H1 (cell line): ENCODE results near the gene RNASET2. TPM values are rescaled to one million over a fixed set of nuclear protein-coding genes. Genes with fewer than 3 reads are reported as not detected.

Experiments
- ASH2L ChIP-seq: fragments of 200-600, 300-600 bp; sonication (generic); IDR thresholded peaks from one replicate; pipeline ENCODE4 v1.7.1; 2017; ENCODE audit warnings: low read length
- JUN ChIP-seq: IDR thresholded peaks from 2 replicates; pipeline ENCODE4 v1.6.1; 2011; ENCODE audit warnings: low read depth, mild to moderate bottlenecking, improper control_type of control experiment, low read length
- KDM5A ChIP-seq: fragments of 200-600 bp; IDR thresholded peaks from 2 replicates; pipeline ENCODE4 v1.7.1; 2012; ENCODE audit warnings: mild to moderate bottlenecking, low read length, inconsistent platforms, mixed read lengths
- RAD21 ChIP-seq, 2 experiments: IDR thresholded peaks in 1 of 2; conservative IDR thresholded peaks in 1 of 2; 2 replicates each; pipeline ENCODE4 v1.6.1; 2011; ENCODE audit warnings: low read depth in 2 of 2, low read length in 2 of 2, improper control_type of control experiment in 1 of 2, inconsistent platforms in 1 of 2, mild to moderate bottlenecking in 1 of 2, moderate library complexity in 1 of 2
- TAF7 ChIP-seq: optimal IDR thresholded peaks from 2 replicates; pipeline ENCODE3; 2011; ENCODE audit warnings: low read depth, mild to moderate bottlenecking, inconsistent platforms, low read length, moderate library complexity, borderline replicate concordance
- TEAD4 ChIP-seq: IDR thresholded peaks from 2 replicates; pipeline ENCODE4 v1.6.1; 2012; ENCODE audit warnings: low read depth, low read length, inconsistent platforms, mixed read lengths
- YY1 ChIP-seq: IDR thresholded peaks from 2 replicates; pipeline ENCODE4 v1.6.1; 2011; ENCODE audit warnings: low read depth, mild to moderate bottlenecking, low read length
- polyA plus RNA-seq, 7 experiments: library from polyadenylated mRNA; depleted of rRNA in 3 of 7; stranded (reverse) in 5 of 7; unstranded in 2 of 7; fragments of >200 nt in 5 of 7; fragments of 200-250 nt in 2 of 7; gene quantifications; 1 replicate in 5 of 7; 2 replicates in 1 of 7; 4 replicates in 1 of 7; pipeline versions ENCODE4 v1.2.1 to v1.2.3, GENCODE V29; 2011 to 2013; ENCODE audit warnings: missing spikeins in 2 of 7, mixed read lengths in 2 of 7
- total RNA-seq: library from RNA; stranded (reverse); fragmentation: NEBNext Ultra II Directional; extraction: Animal tissue kit (Norgen Biotek cat#: 25700); gene quantifications from 2 replicates; pipeline ENCODE4 v1.2.1, GENCODE V29; 2021
- TF ChIP-seq, protein P1 (sequence below): fragments of 300-600 bp; sonication (generic); IDR thresholded peaks from 2 replicates; pipeline ENCODE4 v1.7.1; 2012; ENCODE audit warnings: low read length, moderate library complexity, mild to moderate bottlenecking, inconsistent platforms; ENCODE audit not compliant: insufficient replicate concordance
- TF ChIP-seq, protein P2 (sequence below): IDR thresholded peaks from 2 replicates; pipeline ENCODE4 v1.6.1; 2012; ENCODE audit warnings: inconsistent platforms

RNASET2 gene
- total and polyA plus RNA-seq, 2 of the 8 experiments (the other 6 are each of a cell fraction or from before 2014, with no cell fraction given): 15.7 to 22.9 TPM

DNA sequence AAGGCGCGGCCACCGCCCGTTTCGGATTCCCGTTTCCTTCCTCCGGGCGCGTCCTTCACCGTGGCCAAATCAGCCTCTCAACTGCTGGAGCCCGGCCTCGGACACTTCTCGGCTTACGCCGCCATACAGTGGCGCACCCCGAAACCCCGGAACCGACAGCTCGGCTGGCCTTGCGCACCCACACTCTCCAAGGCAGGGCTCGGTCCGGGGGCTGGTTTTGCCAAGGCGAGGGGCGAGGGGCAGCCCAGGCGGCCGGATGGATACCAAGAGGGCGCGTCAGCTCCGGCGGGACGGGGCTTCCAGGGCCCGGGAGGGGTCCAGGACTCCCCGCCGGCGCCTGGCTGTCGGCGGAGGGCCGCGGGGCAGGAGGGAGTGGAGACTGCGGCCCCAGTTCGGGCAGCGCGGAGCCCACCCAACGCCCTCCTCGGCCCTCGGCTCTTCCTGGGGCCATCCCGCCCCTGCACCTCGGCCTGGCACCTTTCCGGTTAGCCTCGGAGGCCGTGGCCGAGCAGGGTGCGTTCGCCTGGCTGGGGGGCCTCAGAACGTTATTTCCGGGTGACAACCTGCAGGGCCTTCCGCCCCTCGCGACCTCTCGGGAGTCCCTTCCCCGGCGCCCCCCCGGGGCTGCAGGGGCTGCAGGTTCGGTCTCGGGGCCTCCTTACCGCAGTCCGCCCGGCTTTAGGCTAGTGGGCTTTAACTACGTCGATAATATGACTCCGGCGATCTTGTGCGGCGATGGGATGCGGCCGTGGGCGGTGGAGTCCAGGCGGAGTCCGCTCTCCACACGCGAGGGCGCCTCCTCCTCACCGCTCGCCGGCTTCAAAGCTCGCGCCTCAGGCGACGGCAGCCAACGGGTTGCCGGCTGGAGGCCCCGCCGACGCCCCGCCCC is 42.1 kb upstream of the RNASET2 start (continued):
- TF ChIP-seq, protein P1, sequence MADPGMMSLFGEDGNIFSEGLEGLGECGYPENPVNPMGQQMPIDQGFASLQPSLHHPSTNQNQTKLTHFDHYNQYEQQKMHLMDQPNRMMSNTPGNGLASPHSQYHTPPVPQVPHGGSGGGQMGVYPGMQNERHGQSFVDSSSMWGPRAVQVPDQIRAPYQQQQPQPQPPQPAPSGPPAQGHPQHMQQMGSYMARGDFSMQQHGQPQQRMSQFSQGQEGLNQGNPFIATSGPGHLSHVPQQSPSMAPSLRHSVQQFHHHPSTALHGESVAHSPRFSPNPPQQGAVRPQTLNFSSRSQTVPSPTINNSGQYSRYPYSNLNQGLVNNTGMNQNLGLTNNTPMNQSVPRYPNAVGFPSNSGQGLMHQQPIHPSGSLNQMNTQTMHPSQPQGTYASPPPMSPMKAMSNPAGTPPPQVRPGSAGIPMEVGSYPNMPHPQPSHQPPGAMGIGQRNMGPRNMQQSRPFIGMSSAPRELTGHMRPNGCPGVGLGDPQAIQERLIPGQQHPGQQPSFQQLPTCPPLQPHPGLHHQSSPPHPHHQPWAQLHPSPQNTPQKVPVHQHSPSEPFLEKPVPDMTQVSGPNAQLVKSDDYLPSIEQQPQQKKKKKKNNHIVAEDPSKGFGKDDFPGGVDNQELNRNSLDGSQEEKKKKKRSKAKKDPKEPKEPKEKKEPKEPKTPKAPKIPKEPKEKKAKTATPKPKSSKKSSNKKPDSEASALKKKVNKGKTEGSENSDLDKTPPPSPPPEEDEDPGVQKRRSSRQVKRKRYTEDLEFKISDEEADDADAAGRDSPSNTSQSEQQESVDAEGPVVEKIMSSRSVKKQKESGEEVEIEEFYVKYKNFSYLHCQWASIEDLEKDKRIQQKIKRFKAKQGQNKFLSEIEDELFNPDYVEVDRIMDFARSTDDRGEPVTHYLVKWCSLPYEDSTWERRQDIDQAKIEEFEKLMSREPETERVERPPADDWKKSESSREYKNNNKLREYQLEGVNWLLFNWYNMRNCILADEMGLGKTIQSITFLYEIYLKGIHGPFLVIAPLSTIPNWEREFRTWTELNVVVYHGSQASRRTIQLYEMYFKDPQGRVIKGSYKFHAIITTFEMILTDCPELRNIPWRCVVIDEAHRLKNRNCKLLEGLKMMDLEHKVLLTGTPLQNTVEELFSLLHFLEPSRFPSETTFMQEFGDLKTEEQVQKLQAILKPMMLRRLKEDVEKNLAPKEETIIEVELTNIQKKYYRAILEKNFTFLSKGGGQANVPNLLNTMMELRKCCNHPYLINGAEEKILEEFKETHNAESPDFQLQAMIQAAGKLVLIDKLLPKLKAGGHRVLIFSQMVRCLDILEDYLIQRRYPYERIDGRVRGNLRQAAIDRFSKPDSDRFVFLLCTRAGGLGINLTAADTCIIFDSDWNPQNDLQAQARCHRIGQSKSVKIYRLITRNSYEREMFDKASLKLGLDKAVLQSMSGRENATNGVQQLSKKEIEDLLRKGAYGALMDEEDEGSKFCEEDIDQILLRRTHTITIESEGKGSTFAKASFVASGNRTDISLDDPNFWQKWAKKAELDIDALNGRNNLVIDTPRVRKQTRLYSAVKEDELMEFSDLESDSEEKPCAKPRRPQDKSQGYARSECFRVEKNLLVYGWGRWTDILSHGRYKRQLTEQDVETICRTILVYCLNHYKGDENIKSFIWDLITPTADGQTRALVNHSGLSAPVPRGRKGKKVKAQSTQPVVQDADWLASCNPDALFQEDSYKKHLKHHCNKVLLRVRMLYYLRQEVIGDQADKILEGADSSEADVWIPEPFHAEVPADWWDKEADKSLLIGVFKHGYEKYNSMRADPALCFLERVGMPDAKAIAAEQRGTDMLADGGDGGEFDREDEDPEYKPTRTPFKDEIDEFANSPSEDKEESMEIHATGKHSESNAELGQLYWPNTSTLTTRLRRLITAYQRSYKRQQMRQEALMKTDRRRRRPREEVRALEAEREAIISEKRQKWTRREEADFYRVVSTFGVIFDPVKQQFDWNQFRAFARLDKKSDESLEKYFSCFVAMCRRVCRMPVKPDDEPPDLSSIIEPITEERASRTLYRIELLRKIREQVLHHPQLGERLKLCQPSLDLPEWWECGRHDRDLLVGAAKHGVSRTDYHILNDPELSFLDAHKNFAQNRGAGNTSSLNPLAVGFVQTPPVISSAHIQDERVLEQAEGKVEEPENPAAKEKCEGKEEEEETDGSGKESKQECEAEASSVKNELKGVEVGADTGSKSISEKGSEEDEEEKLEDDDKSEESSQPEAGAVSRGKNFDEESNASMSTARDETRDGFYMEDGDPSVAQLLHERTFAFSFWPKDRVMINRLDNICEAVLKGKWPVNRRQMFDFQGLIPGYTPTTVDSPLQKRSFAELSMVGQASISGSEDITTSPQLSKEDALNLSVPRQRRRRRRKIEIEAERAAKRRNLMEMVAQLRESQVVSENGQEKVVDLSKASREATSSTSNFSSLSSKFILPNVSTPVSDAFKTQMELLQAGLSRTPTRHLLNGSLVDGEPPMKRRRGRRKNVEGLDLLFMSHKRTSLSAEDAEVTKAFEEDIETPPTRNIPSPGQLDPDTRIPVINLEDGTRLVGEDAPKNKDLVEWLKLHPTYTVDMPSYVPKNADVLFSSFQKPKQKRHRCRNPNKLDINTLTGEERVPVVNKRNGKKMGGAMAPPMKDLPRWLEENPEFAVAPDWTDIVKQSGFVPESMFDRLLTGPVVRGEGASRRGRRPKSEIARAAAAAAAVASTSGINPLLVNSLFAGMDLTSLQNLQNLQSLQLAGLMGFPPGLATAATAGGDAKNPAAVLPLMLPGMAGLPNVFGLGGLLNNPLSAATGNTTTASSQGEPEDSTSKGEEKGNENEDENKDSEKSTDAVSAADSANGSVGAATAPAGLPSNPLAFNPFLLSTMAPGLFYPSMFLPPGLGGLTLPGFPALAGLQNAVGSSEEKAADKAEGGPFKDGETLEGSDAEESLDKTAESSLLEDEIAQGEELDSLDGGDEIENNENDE: no peak
- TF ChIP-seq TAF7 (no peak), ASH2L (no peak), JUN (no peak), YY1 (no peak), TEAD4 (no peak), KDM5A (no peak), RAD21 (IDR thresholded peaks at IDR 0.05 in 1 of 2, conservative IDR thresholded peaks at IDR 0.05 in 1 of 2; ENCODE audit: low read depth in 2 of 2, low read length in 2 of 2) (peak in 1 of 2 experiments; percentile 6; a peak in 1 of 4 replicates)
- TF ChIP-seq, protein P2, sequence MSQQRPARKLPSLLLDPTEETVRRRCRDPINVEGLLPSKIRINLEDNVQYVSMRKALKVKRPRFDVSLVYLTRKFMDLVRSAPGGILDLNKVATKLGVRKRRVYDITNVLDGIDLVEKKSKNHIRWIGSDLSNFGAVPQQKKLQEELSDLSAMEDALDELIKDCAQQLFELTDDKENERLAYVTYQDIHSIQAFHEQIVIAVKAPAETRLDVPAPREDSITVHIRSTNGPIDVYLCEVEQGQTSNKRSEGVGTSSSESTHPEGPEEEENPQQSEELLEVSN: 0 out of 2 replicates have a peak, but pooled peaks have one; percentile 25
